ENCODE results near the gene AADACL4.

DNA sequence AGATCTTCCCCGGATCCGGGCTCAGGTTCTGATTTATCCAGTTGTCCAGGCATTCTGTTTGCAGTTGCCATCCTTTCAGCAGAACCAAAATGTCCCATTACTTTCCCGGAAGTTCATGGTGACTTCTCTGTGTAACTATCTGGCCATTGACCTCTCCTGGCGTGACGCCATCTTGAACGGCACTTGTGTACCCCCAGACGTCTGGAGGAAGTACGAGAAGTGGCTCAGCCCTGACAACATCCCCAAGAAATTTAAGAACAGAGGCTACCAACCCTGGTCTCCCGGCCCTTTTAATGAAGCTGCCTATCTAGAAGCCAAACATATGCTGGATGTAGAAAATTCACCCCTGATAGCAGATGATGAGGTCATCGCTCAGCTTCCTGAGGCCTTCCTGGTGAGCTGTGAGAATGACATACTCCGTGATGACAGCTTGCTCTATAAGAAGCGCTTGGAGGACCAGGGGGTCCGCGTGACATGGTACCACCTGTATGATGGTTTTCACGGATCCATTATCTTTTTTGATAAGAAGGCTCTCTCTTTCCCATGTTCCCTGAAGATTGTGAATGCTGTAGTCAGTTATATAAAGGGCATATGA lies 22.4 kb downstream of the AADACL4 start:
- TF ChIP-seq BRCA1 (IDR thresholded peaks at IDR 0.05) (no peak), BRCA1 (CRISPR knock-in tag; IDR thresholded peaks at IDR 0.05) (no peak), SP1 (CRISPR knock-in tag; IDR thresholded peaks at IDR 0.05) (no peak)

All from K562 (cell line).